HG03097 (cell line): ENCODE data around the gene CPA5.

ENCODE experiments used
- ATAC-seq: cut with Tn5 transposase; IDR thresholded peaks from one replicate; pipeline ENCODE4 v1.9.1; 2021; ENCODE audit not compliant: unreplicated experiment, low FRiP score

Gene CPA5

GRCh38 chr7:130393841-130394411 is 49.3 kb downstream of the CPA5 start:
- no peak for ATAC-seq

DNA sequence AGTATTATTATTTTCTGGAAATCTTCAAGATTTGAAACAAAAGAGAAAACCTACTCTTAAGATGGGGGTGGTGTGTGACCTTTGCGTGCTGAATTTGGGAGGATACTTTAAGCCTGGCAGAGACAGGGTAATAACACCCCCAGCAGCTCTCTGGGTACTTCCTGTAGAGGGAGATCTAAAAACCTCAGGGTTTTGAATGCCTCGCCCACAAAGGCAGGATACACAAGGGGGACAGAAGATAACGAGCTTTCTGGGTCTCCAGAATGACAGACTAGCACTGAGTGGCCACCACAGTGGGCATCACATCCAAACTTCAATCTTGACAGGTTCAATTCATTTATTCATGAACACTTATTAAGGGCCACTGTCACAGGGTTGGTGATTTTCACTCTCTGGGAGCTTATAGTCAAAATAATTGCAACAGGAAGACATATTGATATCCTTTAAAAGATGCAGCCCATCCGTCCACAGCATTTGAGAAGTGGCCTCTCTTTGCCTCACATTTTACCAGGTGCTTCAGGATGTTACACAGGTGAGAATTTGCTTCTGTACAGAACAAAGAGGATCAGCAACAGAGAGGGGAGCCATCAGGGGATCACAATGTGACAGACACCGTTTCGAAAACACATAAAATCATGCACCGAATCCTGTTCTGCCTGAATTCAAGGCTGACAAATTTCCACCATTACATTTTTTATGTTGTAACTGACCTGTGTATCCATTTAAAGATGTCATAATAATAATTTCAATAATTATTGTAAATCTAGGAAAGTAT is 50.0 kb downstream of the CPA5 start:
- ATAC-seq = no peak

GRCh38 chr7:130395421-130395820 is 50.8 kb downstream of the CPA5 start:
- ATAC-seq = no peak

DNA sequence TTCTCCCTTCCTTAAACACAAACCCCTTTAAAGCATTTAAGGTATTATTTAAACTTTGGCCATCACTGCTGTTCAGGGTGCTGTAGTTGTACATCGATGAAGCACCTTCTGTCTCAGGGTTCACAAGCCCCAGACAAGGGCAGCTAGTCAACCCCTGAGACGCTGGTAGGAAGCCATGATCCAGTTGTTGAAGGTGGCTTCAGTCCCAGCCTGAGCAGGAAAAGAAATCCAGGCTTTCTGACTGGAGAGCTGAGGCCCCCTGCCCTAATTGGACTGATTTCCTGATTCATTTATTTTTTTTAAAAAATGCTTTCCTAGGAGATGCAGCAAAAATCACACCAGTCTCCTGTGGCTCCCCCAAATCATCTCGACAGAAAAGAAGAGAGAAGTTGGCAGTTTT is 51.5 kb downstream of the CPA5 start:
- ATAC-seq = no peak

DNA sequence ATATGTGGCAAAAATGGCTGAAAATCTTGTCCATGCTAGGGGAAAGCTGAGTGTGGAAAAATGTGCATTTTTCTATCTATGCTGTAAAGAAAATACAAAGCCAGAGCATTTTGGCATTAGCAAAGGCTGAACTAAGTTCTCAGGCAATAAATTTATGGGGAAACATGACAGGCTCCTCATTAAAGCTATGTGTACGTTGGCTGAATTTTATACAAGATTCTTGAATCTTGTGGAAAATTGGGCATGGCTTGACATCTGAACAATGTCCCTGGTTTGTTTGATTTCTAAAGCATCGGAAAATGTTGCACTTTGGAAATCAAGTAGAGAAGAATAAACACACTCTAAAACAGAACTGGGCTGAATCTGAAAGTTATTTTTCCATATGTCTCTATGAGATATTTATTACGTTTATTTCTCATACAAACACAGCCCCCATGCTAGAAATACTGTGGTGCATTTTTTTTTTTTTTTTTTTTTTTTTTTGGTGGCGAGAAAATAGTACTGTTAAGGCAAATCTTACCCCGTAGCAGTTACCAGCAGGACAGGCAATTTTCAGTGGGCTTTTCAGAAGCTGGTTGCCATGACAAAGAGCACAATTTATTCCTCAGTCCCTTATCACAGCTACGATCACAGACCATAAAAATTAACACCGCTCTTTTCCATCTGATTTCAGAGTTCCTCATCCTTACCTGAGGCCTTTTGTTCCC is 52.6 kb downstream of the CPA5 start:
- ATAC-seq = no peak

DNA sequence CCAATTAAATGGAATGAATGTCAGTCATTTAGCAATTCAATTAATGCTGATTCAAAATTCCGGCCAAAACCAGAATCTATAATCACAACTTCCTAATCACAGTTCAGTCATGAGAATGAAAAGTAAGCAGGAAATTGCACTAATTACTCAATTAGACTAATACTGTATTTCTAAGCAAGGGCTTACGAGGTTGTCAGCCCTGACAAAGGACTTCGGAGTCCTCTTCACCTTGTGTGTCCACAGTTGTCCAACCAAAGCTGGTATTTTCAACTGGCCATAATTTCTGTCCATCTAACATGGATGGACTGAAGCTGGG is 53.1 kb downstream of the CPA5 start:
- ATAC-seq = no peak

DNA sequence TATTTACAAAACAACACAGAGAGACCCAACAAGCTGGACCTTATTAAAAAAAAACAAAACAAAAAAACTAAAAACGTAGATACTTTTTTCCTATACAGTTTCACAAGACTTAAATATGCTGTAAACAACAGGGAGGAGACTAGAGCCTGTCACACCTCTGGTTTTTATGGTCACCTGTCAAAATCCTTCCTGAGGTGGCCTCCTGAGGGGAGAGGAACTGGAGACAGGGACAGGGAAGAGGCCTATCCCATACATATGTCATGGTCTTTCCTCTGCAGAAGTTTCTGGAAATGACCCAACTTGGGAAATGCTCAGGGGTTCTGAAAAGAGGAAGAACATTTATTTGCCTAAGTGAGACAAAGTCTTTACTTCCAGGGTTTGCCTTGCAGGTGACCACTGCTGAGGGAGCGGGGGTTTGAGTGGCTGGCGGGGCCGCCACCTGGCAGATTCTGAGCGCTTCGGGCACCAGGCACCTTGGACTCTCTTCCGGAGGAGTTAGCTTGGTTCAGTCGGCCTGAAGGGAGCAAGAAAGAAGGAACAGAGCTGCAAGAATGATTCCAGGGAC is 54.0 kb downstream of the CPA5 start:
- no peak for ATAC-seq

DNA sequence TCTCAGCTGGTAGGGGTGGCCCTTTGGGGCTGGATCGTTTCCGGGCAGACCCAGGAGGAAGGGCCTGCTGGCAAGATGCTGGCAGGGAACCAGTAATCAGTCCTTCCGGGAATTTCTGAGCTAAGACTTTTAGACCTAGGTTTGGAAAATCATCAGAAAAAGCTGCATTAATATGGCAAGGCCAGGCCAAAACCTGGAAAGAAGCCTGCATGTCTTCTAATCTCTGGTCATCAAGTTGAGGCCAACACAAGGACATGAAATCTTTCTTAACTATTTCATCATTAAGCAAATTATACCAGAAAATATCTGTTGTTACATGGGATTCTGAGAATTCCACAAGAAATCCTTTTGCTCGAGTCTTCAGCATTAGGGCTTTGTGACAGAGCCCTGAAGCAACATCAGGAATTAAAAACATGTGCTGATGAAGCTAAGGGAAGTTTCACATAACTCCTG is 55.5 kb downstream of the CPA5 start:
- ATAC-seq = no peak

- no peak for ATAC-seq
Measured at GRCh38 chr7:130401101-130401500, 56.5 kb downstream of the CPA5 start.

DNA sequence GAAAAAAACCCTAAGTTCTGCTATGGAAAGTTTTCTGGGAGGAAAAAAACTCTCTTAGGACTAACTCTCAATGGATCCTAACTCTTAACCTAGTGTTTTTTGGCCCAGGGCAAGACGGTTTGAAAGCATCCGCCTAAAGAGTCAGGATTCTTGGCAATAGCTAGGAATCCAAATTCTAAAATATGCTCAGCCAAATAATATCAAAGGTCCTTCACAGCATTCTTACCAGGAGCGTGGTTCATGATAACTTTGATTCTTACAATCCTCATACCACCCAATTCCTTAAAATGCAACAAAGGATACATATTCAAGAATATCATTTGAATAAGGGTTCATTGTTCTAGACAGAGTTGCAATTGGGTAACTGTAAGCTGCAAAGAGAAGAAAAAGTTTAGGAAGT is 57.0 kb downstream of the CPA5 start:
- no peak for ATAC-seq

GRCh38 chr7:130405003-130405402 is 60.4 kb downstream of the CPA5 start:
- ATAC-seq = no peak

DNA sequence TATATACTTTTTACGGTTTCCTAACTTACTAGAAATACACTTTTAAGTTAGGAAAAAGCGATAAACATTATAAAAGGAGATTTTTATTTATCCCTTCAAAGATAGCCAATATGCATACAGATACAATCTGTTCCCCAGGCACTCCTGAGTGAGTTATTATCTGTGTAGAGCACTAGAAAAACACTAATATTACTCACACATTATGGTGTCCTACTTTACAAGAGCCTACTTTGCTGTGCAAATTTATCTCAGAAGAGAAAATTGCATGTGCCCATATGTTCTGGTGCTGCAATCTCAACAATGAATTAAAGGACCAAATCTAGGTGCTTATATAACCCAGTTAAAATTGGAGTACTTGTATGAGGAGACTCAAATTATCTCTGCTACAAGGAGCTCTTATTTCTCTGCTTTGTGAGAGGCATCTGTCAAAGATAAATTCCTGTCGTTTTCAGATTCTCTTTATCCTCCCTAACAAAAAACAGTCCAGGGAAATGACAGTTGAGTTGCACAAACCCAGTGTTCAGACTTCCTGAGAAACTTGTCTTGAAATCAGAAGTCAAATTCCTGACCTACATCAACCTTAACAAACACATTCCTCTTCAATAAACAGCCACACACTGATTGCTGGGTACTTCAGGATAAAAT is 64.6 kb downstream of the CPA5 start:
- ATAC-seq = no peak

- ATAC-seq = no peak
Measured at GRCh38 chr7:130409712-130410072, 65.1 kb downstream of the CPA5 start.

DNA sequence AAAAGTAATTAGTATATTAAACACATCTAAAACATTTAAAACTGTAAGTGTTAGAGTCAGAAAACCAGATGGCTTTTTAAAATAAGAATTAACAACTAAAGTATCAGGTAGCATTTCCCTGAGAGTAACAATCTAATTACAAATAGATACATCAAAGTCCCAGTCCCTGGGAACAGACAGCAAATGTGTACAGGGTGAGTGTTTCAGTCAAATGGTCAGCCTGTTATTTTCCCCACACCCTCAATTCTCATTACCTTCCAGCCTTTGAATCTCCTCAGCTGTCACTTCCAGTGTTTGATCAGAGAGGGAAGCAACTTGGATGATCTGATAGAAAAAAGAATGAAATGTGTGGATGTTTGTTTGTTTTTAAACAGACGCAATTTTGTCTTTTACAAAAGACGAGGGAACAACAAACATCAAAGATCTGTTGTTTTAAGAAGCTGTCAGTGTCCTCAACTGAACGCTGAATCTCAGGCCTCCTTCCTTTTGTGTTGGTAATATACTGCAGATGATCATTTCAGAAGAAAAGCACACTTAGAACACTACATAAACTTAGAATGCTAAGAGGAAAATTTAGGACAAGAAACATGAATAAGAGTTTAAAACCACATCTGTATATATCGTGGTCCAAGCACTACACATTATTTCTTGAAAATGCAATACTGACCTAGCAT is 66.4 kb downstream of the CPA5 start:
- no peak for ATAC-seq

DNA sequence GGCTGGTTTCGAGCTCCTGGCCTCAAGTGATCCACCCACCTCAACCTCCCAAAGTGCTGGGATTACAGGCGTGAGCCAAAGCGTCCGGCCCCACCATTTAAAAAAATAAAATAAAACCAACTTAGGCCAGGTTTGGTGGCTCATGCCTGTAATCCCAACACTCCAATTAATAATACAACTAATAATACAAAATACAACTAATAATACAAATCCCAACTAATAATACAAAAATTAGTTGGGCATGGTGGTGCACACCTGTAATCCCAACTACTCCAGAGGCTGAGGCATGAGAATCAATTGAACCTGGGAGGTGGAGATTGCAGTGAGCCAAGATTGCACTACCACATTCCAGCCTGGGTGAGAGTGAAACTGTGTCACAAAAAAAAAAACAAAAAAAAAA is 68.6 kb downstream of the CPA5 start:
- ATAC-seq = no peak

- ATAC-seq = no peak
Measured at GRCh38 chr7:130415006-130415405, 70.4 kb downstream of the CPA5 start.

GRCh38 chr7:130417213-130417612 is 72.6 kb downstream of the CPA5 start:
- ATAC-seq = no peak

DNA sequence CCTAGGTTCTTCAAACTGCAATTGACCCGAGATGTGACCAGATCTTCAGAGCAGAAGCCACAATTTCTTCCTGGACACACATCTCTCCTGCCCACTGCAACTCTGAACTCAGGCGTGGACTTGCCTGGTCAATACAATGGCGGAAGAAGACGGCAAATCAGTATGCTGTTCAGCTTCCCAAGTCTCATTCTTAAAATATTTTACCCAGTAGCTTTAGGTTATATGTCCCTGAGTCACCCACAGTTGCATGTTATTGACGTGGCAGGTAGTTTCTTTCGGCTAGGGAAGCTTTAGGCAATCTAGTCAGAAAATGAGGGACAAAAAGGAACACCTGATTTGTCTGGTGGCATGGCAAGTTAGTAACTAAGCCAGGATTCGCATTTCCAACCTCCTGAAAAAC is 73.7 kb downstream of the CPA5 start:
- no peak for ATAC-seq
